GM18873 (cell line): ENCODE measurements around the gene ELMO1.

Source experiments
- ATAC-seq: cut with Tn5 transposase; IDR thresholded peaks from one replicate; pipeline ENCODE4 v1.9.1; 2021; ENCODE audit warnings: mild to moderate bottlenecking, moderate library complexity, moderate number of reproducible peaks; ENCODE audit not compliant: unreplicated experiment, low FRiP score

ELMO1 gene

DNA sequence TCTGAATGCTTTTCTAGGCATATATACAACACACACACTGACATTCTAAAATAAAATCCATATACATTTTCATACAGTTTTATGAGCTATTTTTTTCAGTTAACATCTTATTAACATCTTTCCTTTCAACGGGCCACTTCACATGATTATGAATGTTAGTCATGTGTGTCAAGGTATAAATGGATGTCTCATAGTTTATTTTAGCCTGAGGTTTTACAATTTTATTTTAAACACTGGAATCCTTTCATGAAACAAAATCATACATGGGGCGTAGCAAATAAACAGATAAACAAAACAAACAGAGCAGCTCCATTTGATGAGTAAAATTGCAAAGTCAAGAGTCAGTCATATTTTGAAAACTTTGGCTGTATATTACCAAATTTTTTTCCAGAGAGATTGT lies 604.3 kb downstream of the ELMO1 start:
- no peak for ATAC-seq

DNA sequence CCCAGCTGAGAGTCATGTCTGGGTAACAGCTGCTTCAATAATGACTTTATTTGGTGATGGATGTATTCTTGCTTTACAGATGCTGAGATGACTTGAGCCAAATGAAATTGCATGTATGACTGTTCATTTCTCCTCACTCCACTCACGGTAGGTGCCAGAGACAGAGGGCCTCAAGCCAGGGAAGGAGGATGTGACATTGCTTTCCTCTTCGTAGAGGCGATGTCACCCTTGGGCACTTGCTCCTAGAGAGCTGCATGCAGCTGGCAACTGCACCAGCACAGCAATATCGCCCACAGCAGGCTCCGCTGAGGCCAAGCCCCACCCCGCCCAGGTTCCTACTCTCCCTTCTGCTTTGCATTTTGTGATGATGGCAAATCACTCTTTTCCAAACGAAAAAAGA lies 607.8 kb downstream of the ELMO1 start:
- no peak for ATAC-seq

DNA sequence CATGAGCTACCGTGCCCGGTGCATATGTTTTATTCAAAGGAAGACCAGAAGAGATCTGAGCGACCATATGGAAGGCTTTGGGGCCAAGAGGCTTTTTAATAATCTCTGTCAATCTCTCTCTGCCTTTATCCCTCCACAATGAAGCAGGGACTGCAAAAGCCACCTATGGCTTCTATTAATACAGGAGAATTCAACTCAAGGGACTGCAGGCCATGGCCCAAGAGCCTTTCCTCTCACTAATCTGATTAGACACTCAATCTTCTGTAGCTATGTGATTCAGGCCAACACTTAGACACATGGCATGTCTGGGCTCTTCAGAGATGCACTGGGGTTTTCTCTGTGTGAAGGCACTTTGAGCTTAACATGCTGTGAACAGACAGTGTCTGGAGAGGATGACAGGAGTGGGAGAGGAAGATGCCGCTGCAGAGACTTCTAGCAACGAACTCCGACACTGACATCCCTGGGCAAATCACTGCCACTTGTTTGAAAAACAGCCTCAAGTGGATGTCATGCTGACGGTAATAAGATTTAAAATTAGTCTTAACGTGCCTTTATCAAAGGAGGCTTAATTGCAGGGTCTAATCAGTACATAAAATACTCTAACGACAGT lies 609.9 kb downstream of the ELMO1 start:
- ATAC-seq, result no peak

DNA sequence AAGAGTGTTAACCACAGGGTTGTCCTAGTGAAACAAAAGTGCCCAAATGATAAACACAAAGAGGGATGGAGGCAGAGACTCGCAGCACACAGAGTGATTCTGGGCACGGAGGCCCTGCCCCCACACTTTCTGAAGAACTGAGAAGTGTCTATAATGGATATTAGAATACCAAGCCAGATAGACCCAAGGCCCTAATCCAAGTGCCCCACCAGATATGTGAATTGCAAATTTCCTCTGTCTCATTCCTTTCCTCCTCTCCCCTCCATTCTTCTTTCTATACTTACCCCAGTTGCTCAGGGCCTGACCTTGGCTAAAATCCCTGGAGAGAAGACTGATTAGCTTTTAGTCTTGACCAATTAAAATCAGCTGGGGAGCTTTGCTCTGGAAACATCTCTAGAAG lies 617.6 kb downstream of the ELMO1 start:
- no peak for ATAC-seq

DNA sequence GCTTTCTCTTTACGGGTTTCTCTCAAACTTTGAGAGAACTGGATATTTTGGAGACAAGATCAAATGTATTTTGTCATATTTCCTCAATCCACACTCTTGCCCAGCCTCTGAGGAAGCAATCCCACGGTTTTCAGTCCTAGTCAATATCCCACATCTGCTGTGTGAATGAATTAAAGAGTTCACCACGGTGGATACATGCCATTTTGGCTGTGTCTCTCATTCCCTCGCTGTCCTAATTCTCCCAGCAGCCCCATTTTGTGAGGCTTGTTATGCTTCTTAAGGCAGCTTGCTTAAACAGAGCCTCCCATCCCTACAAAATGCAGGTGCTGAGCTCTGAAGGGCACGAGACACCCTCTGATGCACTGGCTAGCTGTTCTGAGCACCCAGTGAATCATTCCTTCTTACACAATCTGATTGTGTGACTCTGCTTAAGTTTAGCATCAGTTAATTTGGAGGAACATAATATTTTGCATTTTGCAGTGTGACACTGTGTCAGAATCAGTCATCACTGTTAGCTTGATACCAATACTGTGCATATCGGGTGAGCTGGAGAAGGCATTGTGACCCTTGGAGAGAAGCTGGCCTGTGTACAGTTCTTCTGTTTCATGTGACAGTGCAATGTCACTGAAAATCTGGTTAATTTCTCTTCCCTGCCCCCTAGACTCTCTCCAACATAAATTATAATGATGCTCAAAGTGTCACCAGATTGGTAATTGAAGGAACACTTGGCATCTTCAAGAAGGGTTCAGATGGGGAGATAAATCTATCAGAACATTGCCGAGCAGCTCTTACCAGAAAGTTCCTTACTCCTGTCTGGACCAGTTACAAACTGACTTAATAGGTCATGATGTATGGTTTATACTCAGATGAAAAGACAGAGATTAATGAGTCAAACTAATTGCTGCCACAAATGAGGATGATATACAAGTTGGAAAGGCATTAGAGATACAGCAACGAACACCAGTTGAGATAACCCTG lies 620.6 kb downstream of the ELMO1 start:
- no peak for ATAC-seq

DNA sequence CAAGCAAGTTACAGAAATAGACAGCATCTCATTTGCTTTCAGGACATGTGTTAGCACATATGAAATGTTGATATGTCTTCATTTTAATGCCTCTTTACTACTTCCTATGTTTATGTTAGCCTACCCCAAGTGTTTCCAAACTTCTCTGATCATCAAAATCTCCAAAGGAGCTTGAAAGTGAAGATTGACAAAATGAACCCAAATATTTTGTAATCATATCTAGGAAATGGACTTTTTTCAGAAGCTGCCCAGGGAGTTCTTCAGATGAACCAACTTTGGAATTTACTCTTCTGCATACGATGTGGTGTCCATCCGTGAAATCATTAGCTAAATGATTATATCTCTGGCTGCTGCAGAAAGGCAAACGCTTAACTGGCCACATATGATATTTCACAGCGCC lies 623.2 kb downstream of the ELMO1 start:
- no peak for ATAC-seq

DNA sequence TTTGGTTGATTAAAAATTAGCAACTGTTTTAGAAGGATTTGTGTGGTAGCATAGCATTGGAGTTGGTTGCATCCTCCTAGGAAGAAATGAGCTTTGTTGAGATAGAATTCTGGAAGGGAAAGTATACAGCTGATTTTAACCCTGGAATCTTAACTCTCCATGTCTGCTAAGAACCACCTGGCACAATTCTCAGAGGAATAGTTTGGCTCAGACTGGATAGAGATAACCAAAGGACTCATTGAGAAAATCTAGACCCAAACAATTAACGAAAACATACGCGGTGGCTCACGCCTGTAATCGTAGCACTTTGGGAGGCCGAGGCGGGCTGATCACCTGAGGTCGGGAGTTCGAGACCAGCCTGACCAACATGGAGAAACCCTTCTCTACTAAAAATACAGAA lies 625.3 kb downstream of the ELMO1 start:
- no peak for ATAC-seq

DNA sequence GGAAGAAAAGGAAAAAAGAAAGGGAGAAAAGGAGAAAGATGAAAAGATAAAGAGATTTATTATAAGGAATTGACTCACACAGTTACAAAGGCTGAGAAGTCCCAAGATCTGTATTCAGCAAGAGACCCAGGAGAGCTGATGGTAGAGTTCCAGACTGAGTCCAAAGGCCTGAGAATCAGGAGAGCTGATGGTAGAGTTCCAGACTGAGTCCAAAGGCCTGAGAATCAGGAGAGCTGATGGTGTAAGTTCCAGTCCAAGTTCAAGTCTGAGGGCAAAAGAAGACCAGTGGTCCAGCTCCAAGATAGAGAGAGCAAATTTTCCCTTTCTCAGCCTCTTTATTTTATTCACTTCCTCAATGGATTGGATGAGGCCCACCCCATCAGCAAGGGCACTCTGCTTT lies 627.0 kb downstream of the ELMO1 start:
- ATAC-seq, result no peak

DNA sequence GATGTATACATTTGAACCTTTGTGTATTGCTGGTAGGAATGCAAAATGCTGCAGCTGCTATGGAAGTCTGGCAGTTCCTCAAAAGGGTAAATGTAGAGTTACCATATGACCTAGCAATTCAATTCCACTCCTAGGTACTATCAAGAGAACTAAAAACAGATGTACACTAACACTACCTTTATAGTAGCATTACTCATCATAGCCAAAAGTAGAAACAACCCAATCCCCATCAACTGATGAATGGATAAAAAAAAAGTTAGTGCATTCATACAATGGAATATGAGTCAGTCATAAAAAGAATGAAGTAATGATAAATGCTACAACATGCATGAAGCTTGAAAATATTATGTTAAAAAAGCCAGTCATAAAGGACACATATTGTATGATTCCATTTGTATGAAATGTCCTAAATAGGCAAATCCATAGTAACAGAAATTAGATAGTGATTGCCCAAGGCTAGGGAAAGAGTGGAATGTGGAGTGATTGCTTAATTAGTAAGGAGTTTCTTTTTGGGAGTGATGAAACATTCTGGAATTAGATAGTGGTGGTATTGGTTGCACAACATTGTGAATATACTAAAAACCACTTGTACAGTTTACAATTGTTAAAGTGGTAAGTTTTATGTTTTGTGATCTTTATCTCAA lies 628.0 kb downstream of the ELMO1 start:
- no peak for ATAC-seq

DNA sequence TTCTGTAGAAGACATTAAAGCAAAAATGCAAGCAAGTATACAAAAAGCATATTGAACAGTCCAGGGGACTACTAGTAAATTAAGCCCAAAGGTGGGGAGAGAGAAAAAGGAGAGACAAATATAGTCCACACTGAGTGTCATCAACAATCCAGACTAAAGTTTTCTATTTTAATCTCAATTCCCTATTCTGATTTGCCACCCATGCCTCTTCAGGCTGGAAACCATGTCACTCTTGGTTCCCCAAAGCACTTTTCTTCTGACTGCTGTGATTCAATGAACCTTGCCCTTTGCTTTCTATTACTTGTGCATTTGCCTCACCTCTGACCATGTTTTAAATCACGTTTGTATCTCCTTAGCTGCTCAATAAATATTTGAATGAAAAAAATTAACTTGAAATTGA lies 629.0 kb downstream of the ELMO1 start:
- no peak for ATAC-seq

DNA sequence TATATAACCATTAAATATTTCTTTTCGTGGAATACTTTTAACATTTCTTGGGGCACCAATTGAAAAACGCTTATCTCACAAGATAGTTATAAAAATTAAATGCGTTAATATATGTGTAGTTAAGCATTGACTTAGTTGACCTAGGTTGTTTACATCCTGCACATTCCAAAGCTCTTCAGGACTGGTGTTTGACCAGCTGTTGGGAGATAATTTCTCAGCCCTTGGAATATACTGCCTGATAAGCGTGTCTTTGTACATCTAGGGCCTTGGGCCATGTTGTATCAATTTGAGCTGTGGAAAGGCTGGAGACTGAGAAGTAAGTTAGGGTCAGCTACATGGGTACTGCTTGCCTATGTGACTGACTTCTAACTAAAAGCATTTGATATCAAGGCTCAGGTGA lies 634.4 kb downstream of the ELMO1 start:
- ATAC-seq, result no peak

DNA sequence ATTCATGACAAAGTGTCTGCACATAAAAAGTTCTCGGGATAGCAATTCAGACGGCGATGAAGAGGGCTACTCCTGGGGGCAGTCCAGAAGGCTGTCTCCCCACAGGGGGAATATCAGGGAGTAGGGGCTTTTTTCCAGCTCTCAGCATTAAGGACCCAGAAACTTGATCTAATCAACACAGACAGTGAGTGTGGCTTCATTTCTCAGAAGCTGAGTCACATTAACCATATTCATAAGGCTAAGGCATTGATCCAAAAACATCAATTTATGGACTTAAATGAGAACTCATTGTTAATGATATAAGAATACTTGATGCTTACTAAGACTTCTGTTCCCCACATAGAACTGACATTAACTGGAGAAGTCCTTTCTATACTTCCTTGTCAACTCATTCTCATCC lies 636.9 kb downstream of the ELMO1 start:
- no peak for ATAC-seq

DNA sequence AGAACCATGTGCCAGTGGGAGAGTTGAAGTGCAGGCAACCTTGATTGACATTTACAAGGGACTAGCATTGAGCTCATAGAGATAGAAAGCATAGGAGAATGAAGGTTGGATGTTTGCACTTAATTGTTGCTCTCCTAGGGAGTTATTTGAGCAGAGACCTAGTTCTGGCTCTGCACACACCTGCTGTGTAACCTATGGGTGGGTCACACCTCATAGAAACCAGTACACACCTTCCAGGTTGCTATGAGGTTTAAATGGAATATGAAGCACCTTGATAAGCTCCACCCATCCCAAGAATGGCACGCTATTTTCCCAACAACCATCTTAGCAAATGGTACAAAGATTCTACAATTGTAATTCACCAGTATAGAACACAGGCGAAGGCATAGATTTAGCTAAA lies 638.2 kb downstream of the ELMO1 start:
- no peak for ATAC-seq

DNA sequence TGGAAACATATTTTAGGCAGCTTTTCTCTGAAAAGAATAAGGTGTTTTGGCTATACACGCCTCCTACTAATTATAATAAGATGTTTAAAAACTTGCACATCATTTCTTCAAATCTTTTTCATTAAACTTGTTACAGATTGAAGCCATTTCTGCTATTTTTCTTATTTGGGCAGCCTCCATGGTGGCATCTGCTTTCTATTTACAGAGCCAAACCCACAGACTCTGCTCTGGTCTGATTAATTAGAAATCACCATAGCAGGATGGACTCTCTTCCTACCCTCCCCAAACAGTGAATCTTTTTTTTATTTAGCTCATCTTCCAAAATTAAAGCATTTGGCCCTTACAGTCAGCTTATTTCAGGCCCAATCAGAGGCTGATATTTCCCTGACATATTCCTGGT lies 638.6 kb downstream of the ELMO1 start:
- no peak for ATAC-seq

DNA sequence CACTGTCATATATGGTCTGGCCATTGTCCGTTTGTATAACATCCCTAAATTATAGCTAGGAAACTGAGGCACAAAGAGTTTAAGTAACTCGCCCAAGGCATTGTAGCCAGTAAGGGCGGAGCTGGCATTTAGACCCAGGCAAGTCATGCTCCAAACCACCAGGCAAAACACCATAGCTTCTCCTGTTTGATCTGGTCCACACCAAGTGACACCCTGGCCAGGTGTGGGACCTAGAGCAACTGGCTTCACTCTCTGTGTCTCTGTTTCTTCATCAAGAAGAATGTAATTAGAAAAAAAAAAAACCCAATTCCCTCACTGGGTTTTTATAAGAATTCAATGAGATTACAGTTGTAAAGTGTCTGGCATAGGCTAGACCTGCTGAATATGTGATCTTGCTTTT lies 639.2 kb downstream of the ELMO1 start:
- no peak for ATAC-seq

DNA sequence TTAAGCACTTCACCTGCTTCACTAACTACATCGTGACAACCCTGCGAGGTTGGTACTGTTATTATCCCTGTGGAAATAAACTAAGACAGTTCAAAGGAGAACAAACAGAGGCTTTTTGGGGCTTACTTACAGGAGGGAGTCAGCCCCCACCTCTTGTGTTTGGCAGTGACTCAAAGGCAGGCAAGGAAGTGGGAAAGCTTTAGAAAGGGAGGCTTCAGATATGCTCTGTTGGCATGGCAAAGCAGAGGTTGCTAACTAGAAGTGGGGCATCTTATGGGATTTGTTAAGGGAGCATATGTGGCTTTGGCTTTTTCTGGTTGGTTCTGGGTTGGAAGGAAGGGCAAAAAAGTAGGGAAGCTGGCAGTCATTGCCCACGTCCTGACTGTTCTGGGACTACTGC lies 639.6 kb downstream of the ELMO1 start:
- ATAC-seq, result no peak

DNA sequence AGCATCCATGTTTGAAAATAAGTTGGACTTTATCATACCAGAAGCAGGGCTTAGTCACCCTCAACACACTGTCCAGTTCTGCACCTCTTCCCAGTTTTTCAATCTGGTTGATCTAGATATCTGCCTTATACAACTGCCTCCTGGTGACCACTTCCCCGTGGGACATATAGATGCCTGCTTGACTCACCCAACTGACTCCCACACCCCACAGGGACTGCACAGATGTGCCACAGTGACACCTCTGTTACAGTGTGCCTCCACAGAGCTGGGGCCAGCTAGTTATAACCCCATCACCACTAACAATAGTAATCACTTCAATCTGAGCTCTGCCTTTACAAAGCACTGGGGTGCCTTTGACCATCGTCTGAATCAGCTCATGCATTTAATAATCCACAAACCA lies 641.8 kb downstream of the ELMO1 start:
- no peak for ATAC-seq
